NB4 (cell line): ENCODE results near the gene TMEM256.

ENCODE experiments used
- DNase-seq: peaks from one replicate; pipeline ENCODE4 v3.0.0; 2010; ENCODE audit warnings: low read depth
- H3K4me3 ChIP-seq: one replicate; pipeline ENCODE4 v1.5.1; 2011; ENCODE audit warnings: mild to moderate bottlenecking, low read depth, low read length, moderate library complexity
- MAX ChIP-seq: IDR thresholded peaks from 2 replicates; pipeline ENCODE4 v1.6.1; 2011; ENCODE audit warnings: low read depth, low read length
- MYC ChIP-seq: IDR thresholded peaks from 2 replicates; pipeline ENCODE4 v1.6.1; 2011; ENCODE audit warnings: low read depth, low read length
- POLR2A ChIP-seq: IDR thresholded peaks from 2 replicates; pipeline ENCODE4 v1.6.1; 2011; ENCODE audit warnings: mild to moderate bottlenecking; ENCODE audit not compliant: insufficient read length; ENCODE audit errors: extremely low read depth
- TF ChIP-seq, protein P1 (sequence below): IDR thresholded peaks from one replicate; pipeline ENCODE4 v1.5.1; 2012; ENCODE audit warnings: low read depth, low read length

The TMEM256 gene

DNA sequence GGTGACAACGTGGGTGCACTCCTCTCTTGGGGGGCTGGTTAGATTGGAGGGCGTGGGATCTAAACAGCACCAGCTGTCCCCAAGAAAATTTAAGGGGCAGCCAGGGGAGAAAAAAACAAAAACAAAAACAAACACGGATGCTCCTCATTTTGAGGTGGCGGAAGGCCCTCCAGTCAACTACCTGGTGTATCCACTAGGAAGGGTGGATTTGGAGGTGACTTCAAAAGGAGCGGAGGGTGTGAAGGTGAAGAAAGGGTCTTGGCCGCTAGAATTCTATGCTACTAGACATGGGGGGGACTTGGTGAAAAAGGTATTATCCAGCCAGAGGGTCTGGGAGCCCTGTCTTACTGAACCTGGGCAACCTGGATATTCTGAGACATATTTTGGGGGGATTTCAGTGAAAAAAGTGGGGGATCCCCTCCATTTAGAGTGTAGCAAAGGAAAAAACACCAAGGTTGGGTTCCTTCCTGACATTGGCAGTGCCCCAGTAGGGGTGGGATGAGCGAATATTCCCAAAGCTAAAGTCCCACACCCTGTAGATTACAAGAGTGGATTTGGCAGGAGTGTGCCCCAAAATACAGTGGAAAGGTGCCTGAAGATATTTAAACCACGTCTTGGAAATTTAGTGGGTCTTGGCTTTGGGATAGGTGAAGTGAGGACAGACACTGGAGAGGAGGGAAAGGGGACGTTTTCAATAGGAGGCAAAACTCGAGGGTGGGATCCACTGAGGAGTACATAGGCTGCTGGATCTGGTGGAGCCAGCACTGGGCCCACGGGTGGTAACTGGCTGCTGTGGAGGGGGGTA lies 35.0 kb upstream of the TMEM256 start:
- peak overlapping the region; percentile 17 for H3K4me3 ChIP-seq
- DNase-seq: no peak
- TF ChIP-seq MAX: no peak
- no peak for TF ChIP-seq POLR2A
- TF ChIP-seq, protein P1, sequence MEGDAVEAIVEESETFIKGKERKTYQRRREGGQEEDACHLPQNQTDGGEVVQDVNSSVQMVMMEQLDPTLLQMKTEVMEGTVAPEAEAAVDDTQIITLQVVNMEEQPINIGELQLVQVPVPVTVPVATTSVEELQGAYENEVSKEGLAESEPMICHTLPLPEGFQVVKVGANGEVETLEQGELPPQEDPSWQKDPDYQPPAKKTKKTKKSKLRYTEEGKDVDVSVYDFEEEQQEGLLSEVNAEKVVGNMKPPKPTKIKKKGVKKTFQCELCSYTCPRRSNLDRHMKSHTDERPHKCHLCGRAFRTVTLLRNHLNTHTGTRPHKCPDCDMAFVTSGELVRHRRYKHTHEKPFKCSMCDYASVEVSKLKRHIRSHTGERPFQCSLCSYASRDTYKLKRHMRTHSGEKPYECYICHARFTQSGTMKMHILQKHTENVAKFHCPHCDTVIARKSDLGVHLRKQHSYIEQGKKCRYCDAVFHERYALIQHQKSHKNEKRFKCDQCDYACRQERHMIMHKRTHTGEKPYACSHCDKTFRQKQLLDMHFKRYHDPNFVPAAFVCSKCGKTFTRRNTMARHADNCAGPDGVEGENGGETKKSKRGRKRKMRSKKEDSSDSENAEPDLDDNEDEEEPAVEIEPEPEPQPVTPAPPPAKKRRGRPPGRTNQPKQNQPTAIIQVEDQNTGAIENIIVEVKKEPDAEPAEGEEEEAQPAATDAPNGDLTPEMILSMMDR: no peak
- TF ChIP-seq MYC: no peak

DNA sequence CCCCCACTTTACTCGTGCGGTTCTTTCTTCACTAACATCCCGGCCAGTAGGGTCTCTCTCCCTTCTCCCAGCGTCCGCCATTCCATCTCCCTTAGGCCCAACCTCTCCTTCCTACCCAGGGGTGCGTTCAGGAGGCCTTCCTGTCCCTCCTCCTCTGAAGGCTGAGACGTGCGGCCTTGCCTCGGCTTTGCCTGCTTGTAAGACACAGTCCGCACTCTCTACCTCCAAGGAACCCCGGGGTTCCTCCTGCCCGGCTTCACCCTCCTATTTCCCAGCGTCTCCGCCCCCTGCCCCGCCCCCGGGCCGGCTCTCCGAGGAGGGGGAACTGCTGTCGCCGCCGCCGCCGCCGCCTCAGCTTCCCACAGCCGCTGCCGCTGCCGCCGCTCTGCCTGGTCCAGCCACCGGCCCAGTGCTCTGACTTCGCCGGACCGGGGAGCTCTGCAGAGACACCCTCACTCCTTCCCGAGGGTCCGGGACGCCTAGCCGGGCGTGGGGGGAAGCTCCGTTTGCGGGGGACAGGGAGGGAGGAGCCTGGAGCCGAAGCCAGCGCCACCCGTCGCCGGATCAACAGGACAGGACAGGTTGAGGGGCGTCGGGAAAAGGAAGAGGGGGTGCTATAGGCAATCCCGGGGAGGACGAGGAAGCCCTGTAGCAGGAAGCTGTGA lies 34.2 kb upstream of the TMEM256 start:
- TF ChIP-seq MAX: no peak
- TF ChIP-seq, protein P1: no peak
- TF ChIP-seq MYC: no peak
- TF ChIP-seq POLR2A: no peak
- DNase-seq: peak; percentile 72
- peak overlapping the region; percentile 17 for H3K4me3 ChIP-seq

- no peak for DNase-seq
- TF ChIP-seq MAX (no peak), MYC (no peak), POLR2A (no peak)
- TF ChIP-seq, protein P1: no peak
- H3K4me3 ChIP-seq: peak overlapping the region; percentile 17
Observed at GRCh38 chr17:7437369-7437863, 33.5 kb upstream of the TMEM256 start.

DNA sequence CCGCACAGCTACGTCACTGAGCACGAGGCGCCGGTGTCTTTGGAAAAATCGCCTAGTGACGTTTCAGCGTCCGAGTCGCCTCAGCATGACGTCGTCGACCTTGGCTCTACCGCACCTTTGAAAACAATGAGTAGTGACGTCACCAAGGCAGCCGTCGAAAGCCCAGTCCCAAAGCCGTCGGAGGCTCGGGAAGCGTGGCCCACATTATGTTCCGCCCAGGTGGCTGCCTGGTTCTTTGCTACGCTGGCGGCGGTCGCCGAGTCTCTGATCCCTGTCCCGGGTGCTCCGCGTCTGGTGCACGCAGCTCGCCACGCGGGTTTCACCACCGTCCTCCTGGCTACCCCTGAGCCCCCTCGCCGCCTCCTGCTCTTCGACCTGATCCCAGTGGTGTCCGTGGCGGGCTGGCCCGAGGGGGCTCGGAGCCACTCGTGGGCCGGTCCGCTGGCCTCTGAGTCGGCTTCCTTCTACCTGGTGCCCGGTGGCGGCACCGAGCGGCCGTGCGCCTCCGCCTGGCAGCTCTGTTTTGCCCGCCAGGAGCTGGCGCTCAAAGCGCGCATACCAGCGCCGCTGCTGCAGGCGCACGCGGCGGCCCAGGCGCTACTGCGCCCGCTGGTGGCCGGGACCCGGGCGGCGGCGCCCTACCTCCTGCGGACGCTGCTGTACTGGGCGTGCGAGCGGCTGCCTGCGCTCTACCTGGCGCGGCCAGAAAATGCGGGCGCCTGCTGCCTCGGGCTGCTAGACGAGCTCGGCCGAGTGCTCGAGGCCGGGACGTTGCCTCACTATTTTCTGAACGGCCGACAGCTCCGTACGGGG lies 32.9 kb upstream of the TMEM256 start:
- peak; percentile 86 for DNase-seq
- TF ChIP-seq POLR2A: no peak
- peak; percentile 92 for TF ChIP-seq MAX
- TF ChIP-seq MYC: peak; percentile 96
- TF ChIP-seq, protein P1: peak; percentile 56
- peak overlapping the region; percentile 72 for H3K4me3 ChIP-seq

DNA sequence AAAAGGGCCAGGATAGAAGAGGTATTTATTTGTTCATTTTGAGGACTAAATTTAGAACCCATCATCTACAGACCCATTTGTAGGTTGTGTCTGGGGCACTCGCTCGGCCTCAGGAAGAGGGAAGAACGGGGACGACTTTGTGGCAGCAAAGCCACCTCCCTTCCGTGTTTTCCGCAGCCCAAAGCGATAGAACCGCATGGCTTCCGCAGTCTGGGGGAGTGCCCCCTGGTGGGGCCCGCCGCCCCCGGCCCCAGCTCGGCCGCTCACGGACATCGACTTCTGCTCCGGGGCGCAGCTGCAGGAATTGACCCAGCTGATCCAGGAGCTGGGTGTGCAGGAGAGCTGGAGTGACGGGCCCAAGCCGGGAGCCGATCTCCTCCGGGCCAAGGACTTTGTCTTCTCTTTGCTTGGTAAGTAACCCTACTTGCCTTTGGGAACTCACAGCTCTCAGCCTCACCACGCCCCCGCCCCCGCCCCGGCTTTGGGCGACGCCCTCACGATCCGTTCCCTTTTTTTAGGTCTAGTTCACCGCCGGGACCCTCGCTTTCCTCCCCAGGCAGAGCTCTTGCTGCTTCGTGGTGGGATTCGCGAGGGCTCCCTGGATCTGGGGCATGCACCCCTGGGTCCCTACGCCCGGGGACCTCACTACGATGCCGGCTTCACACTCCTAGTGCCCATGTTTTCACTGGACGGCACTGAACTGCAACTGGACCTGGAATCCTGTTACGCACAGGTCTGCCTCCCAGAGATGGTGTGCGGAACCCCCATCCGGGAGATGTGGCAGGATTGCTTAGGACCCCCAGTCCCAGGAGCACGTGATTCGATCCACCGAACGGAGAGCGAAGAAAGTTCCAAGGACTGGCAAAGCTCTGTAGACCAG lies 32.0 kb upstream of the TMEM256 start:
- peak; percentile 69; the same call in 1 of the 2 replicates for TF ChIP-seq MYC
- peak; percentile 40; the same call in 1 of the 2 replicates for TF ChIP-seq MAX
- TF ChIP-seq POLR2A: no peak
- TF ChIP-seq, protein P1: peak; percentile 15
- H3K4me3 ChIP-seq: peak overlapping the region; percentile 72
- DNase-seq: peak; percentile 84
